ENCODE measurements around the gene OR6C75. TPM values are rescaled to one million over a fixed set of nuclear protein-coding genes. Genes with fewer than 3 reads are reported as not detected.
"Not testable (repeated sequence)": the region's sequence is repeated elsewhere in the genome, so short reads cannot be mapped to it uniquely, and the experiment has no call there.

The OR6C75 gene
- total RNA-seq, 6 experiments from 2014 or later = not detected

GRCh38 chr12:55400229-55400628 is 37.5 kb downstream of the OR6C75 start, which contains the start of gene OR6C65:
Gene OR6C65, plus strand, starts transcription at chr12:55400529. Its CDS starts 0 bp downstream, at chr12:55400529.
- Mint-ChIP-seq H3K4me1 (ENCODE audit: low read depth) (no peaks in the 10 kb centered on the region), H3K27ac (no peak within 1 kb of the TSS), H3K27me3 (ENCODE audit: insufficient read depth) (no peaks in the 10 kb centered on the region), H3K36me3 (ENCODE audit: low read depth) (no peaks in the 10 kb centered on the region), H3K4me3 (no peak within 1 kb of the TSS), H3K9me3 (peaks cover 26% of the 10 kb centered on the region)
- DNase-seq = no peak
- TF ChIP-seq CTCF (IDR thresholded peaks at IDR 0.05) = no peak

GRCh38 chr12:55407866-55408265 is 45.1 kb downstream of the OR6C75 start:
- Mint-ChIP-seq H3K9me3 (peaks cover 22% of the 10 kb centered on the region), H3K27me3 (ENCODE audit: insufficient read depth) (no peaks in the 10 kb centered on the region), H3K4me3 (no peak overlapping the region), H3K36me3 (ENCODE audit: low read depth) (no peaks in the 10 kb centered on the region), H3K27ac (no peak overlapping the region), H3K4me1 (ENCODE audit: low read depth) (no peaks in the 10 kb centered on the region)
- no peak for TF ChIP-seq CTCF (IDR thresholded peaks at IDR 0.05)
- DNase-seq = no peak

- H3K27me3 Mint-ChIP-seq (ENCODE audit: insufficient read depth); H3K36me3 Mint-ChIP-seq (ENCODE audit: low read depth); H3K4me1 Mint-ChIP-seq (ENCODE audit: low read depth); H3K27ac Mint-ChIP-seq; DNase-seq; H3K4me3 Mint-ChIP-seq: not testable (repeated sequence)
- H3K9me3 Mint-ChIP-seq = peaks cover 16% of the 10 kb centered on the region
Measured at GRCh38 chr12:55409133-55409532, 46.4 kb downstream of the OR6C75 start.

GRCh38 chr12:55412138-55412537 is 49.4 kb downstream of the OR6C75 start:
- H3K9me3 Mint-ChIP-seq = peaks cover 23% of the 10 kb centered on the region
- not testable (repeated sequence) for H3K27me3 Mint-ChIP-seq (ENCODE audit: insufficient read depth); H3K4me3 Mint-ChIP-seq; H3K36me3 Mint-ChIP-seq (ENCODE audit: low read depth); DNase-seq; H3K27ac Mint-ChIP-seq; H3K4me1 Mint-ChIP-seq (ENCODE audit: low read depth)

GRCh38 chr12:55413498-55414388 is 51.0 kb downstream of the OR6C75 start:
- H3K36me3 Mint-ChIP-seq (ENCODE audit: low read depth); H3K4me1 Mint-ChIP-seq (ENCODE audit: low read depth); H3K4me3 Mint-ChIP-seq; H3K27ac Mint-ChIP-seq; DNase-seq; H3K27me3 Mint-ChIP-seq (ENCODE audit: insufficient read depth): not testable (repeated sequence)
- H3K9me3 Mint-ChIP-seq = peaks cover 17% of the 10 kb centered on the region

- H3K36me3 Mint-ChIP-seq (ENCODE audit: low read depth) = not testable (repeated sequence)
Measured at GRCh38 chr12:55414396-55414823, 51.6 kb downstream of the OR6C75 start.

GRCh38 chr12:55414889-55415288 is 52.1 kb downstream of the OR6C75 start:
- not testable (repeated sequence) for DNase-seq; H3K27ac Mint-ChIP-seq; H3K27me3 Mint-ChIP-seq (ENCODE audit: insufficient read depth); H3K4me3 Mint-ChIP-seq; H3K36me3 Mint-ChIP-seq (ENCODE audit: low read depth); H3K4me1 Mint-ChIP-seq (ENCODE audit: low read depth)
- peaks cover 24% of the 10 kb centered on the region for H3K9me3 Mint-ChIP-seq

More at GRCh38 chr12:55414396-55414823, 51.6 kb downstream of the OR6C75 start:
- not testable (repeated sequence) for H3K4me1 Mint-ChIP-seq (ENCODE audit: low read depth); H3K27ac Mint-ChIP-seq; H3K27me3 Mint-ChIP-seq (ENCODE audit: insufficient read depth); H3K4me3 Mint-ChIP-seq; DNase-seq
- peaks cover 21% of the 10 kb centered on the region for H3K9me3 Mint-ChIP-seq

- H3K27me3 Mint-ChIP-seq (ENCODE audit: insufficient read depth) = no peaks in the 10 kb centered on the region
- H3K4me1 Mint-ChIP-seq (ENCODE audit: low read depth) = no peaks in the 10 kb centered on the region
- H3K4me3 Mint-ChIP-seq = no peak overlapping the region
- H3K27ac Mint-ChIP-seq = no peak overlapping the region
- no peak for TF ChIP-seq CTCF (IDR thresholded peaks at IDR 0.05)
- no peak for DNase-seq
- no peaks in the 10 kb centered on the region for H3K36me3 Mint-ChIP-seq (ENCODE audit: low read depth)
- H3K9me3 Mint-ChIP-seq = peaks cover 23% of the 10 kb centered on the region
Measured at GRCh38 chr12:55416961-55417360, 54.2 kb downstream of the OR6C75 start.
